ENCODE data around the gene ELANE.
"Not testable (repeated sequence)": the region's sequence is repeated elsewhere in the genome, so short reads cannot be mapped to it uniquely, and the experiment has no call there.

Gene ELANE

GRCh38 chr19:881385-882071, 29.4 kb downstream of the ELANE start:
- DNase-seq: no peak

GRCh38 chr19:882871-883497, 30.9 kb downstream of the ELANE start:
- DNase-seq: no peak

- DNase-seq: no peak
These were observed 31.6 kb downstream of the ELANE start for GRCh38 chr19:883661-884211.

DNA sequence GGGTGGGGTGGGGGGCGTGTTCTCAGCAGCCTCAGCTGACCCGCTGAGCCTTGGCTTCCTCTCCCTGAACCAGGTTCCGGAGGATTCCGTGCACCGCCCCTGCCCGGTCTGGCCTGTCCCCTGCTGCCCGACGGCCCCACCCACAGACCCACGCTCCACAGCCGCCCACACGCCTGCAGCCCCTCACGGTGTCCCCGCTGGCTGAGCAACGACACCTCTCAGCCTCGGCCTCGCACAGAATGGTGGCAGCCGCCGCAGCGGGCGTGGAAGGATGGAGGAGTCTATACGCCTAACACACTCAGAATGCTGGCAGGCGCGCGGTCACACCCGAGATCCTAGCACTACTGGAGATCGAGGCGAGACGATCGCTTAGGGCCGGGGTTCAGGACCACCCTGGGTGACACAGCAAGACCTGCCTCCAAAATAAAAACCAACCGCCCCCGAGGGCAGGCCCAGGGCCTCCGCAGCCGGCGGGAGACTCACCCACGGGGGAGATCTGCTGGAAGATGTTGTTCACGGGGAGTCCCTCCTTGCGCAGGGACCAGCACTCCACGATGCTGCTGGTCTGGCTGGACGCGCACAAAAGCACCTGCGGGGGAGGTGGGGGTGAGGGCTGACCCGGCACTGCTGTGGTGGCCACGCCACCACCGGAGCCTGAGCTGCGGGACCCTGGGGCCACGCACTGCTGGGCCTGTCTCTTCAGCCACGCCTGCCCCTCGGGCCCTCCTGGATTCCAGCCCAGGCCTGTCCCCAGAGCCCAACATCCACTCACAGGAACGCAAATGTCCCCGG, 32.5 kb downstream of the ELANE start:
- no peak for DNase-seq

DNA sequence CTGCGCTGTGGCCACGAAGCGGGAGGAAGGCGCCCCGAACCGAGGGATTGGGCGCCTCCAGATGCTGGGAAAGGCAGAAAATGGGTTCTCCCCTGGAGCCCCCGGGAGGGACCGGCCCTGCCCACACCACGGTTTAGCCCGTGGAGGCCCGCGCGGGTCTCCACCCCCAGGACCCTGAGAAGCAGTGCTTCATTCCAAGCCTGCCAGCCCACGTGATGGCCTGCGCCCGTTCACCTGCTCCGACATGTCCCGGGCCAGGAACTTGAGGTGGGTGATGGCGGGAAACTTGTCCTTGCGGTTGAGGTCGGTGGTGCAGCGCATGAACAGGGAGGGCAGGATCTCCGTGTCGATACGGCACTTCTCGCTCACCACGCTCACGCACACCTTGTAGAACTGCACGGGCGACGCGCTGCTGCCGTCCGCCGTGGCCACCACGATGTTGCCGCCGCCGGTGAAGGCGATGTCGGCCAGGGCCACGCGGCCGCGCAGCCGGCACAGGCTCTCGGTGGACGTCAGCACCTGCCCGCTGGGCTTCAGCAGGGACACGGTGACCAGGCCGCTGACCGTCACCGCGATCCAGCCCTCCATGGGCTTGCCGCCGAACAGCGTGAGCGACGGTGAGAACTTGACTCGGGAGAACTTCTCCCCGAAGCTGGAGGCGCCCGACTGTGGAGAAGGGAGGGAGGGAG, 33.6 kb downstream of the ELANE start:
- no peak for DNase-seq

GRCh38 chr19:887072-887471, 35.0 kb downstream of the ELANE start:
- DNase-seq: no peak

- DNase-seq: no peak
These were observed 35.5 kb downstream of the ELANE start for GRCh38 chr19:887599-887998.

- DNase-seq: no peak
These were observed 36.7 kb downstream of the ELANE start for GRCh38 chr19:888581-889385.

- DNase-seq: no peak
These were observed 37.7 kb downstream of the ELANE start for GRCh38 chr19:889662-890295.

DNA sequence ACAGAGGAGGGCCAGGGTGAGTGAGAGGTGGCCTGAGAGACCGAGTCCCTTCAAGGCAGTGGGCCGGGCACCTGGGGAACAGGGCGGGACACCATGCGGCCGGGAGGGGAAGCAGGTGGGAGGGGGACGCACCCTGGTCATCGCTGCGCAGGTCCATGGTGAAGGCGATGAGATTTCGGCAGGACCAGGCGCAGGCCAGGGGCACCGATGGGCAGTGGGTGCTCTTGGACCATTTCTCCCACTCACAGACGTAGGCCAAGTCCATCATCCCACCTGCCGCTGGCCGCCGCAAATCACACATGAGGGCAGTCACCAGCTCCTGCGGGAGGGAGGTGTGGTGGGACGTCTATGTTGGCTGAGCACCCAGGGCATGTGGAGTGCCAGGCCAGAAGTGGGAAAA, 38.7 kb downstream of the ELANE start:
- DNase-seq: no peak

DNA sequence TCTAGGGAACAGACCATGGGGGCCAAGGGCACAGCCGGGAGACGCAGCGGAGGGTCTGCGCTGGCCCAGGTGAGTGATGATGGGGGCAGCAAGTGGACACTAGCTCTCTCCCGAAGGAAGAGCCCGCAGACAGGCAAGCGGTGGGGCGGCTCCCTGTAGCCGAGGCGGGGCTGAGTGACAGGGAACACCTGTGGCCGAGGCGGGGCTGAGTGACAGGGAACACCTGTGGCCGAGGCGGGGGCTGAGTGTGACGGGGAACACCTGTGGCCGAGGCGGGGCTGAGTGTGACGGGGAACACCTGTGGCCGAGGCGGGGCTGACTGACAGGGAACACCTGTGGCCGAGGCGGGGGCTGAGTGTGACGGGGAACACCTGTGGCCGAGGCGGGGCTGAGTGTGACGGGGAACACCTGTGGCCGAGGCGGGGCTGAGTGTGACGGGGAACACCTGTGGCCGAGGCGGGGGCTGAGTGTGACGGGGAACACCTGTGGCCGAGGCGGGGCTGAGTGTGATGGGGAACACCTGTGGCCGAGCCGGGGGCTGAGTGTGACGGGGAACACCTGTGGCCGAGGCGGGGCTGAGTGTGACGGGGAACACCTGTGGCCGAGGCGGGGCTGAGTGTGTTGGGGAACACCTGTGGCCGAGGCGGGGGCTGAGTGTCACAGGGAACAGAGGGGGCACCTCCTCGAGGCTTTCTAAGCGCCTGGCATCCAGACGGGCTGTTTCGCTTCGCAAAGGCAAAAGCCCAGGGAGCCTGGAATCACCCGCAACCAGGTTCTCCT, 39.5 kb downstream of the ELANE start:
- DNase-seq: not testable (repeated sequence)

- DNase-seq: no peak
These were observed 40.3 kb downstream of the ELANE start for GRCh38 chr19:892243-892893.

- DNase-seq: peak; percentile 64 to 84 (median 74)
These were observed 41.0 kb downstream of the ELANE start, which contains the start of the genes MED16 and RNU6-9 for GRCh38 chr19:892894-893689. Gene MED16, minus strand, starts transcription at chr19:893187. Its CDS starts 2,056 bp downstream, at chr19:891131. Gene RNU6-9, plus strand, starts transcription at chr19:893484.

DNA sequence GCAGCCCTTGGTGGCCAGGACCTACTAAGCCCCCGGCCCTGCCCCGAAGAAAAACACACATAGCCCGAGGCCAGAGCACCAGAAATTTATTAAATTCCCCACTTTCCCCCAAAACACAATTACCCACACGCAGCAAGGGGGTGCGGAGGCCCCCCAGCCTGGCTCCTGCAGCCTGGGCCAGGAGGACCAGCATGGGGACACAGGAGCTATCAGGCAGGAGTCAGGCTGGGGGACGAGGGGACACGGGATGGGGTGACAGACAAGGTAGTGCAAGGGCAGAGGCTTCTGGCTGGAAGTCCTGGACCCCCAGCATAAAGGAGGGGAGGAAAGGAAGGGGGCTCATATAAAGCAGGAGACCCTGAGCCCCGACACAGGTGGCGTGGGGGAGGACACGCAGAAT, 44.3 kb downstream of the ELANE start:
- DNase-seq: no peak

DNA sequence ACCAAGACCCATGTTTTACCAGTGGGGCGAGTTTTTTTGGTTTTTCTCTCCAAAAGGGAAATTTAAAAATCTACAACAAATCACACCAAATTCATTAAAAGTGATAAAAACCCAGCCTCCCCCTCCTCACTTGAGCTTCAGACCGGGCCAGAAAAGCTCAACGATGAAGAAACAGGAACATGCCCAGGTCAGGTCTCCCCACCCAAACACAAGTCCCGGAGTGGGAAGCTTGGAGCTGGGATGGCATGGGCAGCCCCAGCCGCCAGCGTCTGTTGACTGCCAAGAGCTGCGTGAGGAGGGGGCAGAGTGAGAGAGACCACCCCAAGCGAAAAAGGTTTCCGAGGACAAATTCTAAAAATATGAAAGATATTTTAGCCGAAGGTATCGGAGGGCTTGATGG, 44.9 kb downstream of the ELANE start:
- DNase-seq: no peak

DNA sequence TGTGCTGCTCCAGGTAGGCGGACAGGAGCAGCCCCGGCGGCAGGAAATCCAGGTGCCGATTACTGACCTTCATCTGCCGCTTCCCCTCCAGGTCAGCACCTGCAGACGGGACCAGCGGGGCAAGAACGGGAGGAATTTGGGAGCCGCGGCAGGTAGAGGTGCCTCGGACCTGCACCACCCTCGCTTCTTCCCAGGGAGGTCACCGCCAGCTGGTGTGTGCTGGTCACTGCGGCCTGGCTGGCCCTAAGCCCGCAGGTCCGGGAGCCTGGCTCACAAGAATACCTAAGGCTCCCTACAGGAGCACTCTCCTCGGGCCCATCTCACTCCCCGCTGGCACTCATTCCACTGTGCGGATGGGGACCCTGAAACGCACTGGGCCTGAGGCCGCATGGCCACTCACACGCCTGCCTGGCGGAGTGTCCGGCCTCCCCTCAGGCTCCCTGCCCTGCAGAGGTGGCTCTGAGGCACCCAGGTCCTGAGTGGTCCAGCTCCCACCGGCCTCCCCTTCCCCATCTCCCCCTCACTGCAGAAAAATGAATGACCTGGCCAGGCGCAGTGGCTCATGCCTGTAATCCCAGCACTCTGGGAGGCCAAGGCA, 45.4 kb downstream of the ELANE start:
- DNase-seq: no peak

GRCh38 chr19:898663-899062, 46.6 kb downstream of the ELANE start:
- peak in 2 of 4 experiments; percentile 29 to 45 for DNase-seq

DNA sequence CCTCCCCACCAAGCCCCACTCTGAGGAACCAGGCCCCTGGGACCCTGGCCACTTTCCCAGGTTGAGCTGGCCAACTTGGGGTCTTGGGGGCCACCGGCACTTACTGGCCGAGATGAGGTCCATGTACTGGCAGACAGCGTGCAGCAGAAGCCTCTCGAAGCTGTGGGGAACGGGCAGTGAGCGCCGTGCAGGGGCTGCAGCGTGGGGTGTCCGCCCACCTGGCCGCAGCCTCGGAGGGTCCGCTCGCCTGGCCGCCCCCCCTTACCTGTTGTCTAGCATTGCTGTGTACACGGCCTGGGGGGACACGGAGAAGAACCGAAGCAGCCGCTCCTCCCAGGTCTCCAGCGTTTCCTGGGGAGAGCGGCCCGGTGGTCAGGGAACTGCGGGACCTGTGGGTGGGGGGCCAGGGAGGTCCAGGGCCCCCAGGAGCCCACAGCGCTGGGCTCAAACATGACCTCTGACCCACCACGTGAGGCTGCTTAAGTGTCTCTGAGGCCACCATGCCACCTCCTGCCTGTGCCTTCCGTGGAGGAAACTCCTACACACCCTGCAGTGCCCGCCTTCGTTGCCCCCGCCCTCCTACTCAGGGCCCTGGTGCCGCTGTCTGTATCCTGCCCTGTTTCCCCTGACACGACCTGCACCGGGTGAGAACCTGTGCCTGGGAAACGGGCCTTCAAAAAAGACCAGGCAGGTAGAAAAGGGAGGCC, 47.4 kb downstream of the ELANE start:
- DNase-seq: no peak

All from activated naive CD4-positive, alpha-beta T cell (primary cell).